GM19397 (cell line): ENCODE measurements around the gene CTNNAL1.
"Not testable (repeated sequence)": the region's sequence is repeated elsewhere in the genome, so short reads cannot be mapped to it uniquely, and the experiment has no call there.

ENCODE experiments used
- ATAC-seq: cut with Tn5 transposase; IDR thresholded peaks from one replicate; pipeline ENCODE4 v1.9.1; 2021; ENCODE audit warnings: mild to moderate bottlenecking, moderate library complexity; ENCODE audit not compliant: unreplicated experiment

Gene CTNNAL1

GRCh38 chr9:108933718-108934322 is 79.5 kb downstream of the CTNNAL1 start, which contains the start of gene ELP1:
ELP1 (minus strand) TSS chr9:108934124; CDS start chr9:108931146, 2,978 bp downstream.
- peak; percentile 87 for ATAC-seq

DNA sequence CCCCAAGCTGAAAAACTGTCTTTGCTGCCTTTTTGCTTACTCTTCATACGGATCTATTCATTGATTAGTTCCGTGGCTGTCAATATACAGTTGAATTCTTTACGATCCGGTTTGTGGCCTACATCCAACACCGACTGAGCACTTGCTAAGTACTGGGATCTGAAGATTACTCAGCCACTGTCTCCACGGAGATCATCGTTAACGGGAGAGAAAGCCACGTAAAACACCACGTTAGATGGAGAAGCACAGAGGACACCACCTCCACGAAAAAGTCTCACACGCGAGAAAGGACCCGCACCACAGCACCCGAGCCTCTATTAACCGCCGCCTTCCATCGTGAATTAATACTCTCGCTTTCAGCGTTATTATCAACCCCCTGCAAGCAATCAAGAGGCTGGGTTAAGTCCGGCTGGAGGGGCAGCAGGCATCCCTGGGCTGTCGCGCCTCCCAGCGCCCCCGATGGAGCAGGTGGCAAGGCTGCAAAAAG is 80.0 kb downstream of the CTNNAL1 start:
- ATAC-seq, result no peak

GRCh38 chr9:108928386-108928785 is 84.9 kb downstream of the CTNNAL1 start:
- ATAC-seq, result no peak

- ATAC-seq, result no peak
Measured at GRCh38 chr9:108924466-108924865, 88.8 kb downstream of the CTNNAL1 start.

- ATAC-seq, result no peak
Measured at GRCh38 chr9:108921200-108921599, 92.1 kb downstream of the CTNNAL1 start.

GRCh38 chr9:108920401-108920800 is 92.9 kb downstream of the CTNNAL1 start:
- not testable (repeated sequence) for ATAC-seq

- ATAC-seq, result no peak
Measured at GRCh38 chr9:108919517-108919916, 93.8 kb downstream of the CTNNAL1 start.

DNA sequence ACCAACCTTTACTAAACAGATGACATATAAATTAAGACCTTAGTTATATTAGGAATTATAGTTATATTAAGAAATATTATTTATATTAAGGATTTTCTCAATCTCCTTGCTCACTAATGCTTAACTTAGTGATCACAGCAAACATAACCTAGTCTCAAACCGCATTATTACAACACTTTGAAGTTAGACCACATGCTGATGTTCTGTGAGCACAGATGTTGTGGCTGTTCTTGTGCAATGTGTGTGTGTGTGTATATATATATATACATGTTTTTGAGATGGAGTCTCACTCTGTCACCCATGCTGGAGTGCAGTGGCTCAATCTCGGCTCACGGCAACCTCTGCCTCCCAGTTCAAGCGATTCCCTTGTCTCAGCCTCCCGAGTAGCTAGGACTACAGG is 99.9 kb downstream of the CTNNAL1 start:
- no peak for ATAC-seq

DNA sequence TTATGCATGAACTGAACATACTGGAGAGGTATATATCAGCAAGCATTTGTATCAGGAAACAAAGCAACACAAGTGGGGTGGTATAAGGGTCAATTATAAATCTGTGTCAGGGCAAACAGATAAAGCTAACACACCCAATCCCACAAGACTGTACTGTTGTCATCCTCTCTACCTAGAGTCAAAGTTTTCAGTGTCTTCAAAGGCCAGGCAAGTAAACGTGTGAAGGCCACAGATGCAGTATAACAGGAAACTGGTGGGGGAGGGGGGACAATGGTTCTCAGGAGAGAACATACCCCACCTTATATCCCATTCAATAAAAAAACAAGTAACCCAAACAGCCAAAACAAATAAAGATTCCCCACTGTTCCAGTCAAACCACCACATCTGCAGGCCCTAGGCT is 101.5 kb downstream of the CTNNAL1 start:
- ATAC-seq, result no peak

- no peak for ATAC-seq
Measured at GRCh38 chr9:108910914-108911313, 102.4 kb downstream of the CTNNAL1 start.

DNA sequence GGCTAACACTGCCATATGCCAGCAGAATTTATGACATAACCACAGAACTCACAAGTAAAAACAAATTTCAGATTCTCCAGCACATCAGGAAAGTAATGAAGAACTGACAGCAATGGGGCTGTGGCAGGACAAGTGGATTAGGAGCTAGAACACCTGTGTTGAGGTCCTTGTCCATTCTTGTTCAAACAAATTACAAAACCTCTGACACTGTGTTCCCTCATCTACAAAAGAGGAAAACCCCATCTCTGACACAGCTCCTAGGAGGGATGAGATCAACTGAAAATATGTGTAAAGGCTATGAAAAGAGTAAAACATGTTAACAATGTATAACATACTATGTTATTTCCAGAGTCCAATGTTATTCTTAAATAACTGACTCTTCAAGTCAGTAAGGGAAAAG is 102.9 kb downstream of the CTNNAL1 start:
- ATAC-seq, result no peak

DNA sequence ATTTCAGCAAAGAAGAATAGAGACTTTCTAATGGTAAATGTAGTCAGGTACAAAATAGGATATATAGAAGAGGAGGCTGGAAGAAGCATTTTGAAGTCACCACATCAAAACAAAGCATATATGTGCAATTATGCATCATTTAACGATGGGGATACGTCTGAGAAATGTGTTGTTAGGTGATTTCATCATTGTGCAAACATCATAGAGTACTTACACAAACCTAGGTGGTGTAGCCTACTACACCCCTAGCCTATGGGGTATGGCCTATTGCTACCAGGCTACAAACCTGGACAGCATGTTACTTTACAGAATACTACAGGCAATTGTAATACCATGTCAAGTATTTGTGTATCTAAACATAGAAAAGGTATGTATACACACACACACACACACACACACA is 107.8 kb downstream of the CTNNAL1 start:
- ATAC-seq, result no peak

GRCh38 chr9:108904161-108904560 is 109.1 kb downstream of the CTNNAL1 start:
- no peak for ATAC-seq

GRCh38 chr9:108903420-108904103 is 109.7 kb downstream of the CTNNAL1 start:
- ATAC-seq, result no peak

DNA sequence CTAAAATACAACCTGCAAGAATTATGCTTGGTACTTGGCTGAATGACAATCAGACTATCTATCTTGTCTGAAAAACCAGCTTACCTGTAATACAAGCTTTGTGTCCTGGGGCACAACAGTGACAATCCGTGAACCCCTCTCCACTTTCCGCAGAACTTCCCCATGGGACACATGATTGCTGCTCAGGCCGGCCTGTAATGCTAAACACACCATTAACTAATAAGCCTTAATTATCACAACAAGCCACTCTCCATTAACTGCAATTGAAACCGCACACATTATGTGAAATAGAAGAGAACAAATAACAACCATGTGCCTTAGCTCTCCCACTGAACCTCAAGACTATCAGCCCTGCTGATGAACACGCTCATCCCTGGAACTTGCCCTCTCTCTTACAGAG is 113.1 kb downstream of the CTNNAL1 start:
- ATAC-seq, result no peak

GRCh38 chr9:108899023-108899695 is 114.1 kb downstream of the CTNNAL1 start:
- ATAC-seq, result not testable (repeated sequence)

- ATAC-seq, result no peak
Measured at GRCh38 chr9:108897324-108898096, 115.8 kb downstream of the CTNNAL1 start.

DNA sequence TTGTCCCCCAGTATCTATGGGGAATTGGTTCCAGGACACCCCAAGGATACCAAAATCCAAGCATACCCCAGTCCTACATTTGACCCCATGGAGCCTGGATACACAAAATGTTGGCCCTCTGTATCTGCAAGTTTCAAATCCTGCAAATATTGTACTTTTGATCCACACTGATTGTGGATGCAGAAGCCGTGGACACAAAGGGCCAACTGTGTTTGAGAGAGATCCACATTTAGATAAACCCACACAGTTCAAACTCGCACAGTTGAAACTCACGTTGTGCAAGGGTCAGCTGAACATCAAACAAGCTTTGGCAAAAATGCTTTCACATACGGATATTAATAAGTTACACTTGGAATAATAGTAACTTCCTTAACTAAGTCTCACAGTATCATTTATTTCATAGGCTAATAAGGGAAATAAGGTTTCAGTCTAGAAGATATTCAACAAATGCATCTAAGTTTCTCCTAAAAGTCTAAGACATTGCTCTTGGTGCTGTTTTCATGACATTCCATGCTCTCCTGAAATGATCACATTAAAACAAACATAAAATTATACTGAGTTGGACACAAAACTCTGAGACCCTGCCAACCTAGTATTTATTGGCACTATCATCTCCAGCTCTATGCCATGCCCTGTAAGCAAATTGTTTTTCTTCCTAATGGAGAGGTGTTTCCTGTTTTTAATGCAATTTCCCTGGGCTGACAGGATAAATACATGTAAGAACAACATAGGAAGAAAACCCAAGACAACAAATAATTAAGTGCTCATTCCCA is 118.9 kb downstream of the CTNNAL1 start:
- no peak for ATAC-seq
